ENCODE data around the gene GABRB2. TPM values are rescaled to one million over a fixed set of nuclear protein-coding genes. Genes with fewer than 3 reads are reported as not detected.
"Not testable (repeated sequence)": the region's sequence is repeated elsewhere in the genome, so short reads cannot be mapped to it uniquely, and the experiment has no call there.

The GABRB2 gene
- total RNA-seq, 2 experiments from 2014 or later, result not detected

DNA sequence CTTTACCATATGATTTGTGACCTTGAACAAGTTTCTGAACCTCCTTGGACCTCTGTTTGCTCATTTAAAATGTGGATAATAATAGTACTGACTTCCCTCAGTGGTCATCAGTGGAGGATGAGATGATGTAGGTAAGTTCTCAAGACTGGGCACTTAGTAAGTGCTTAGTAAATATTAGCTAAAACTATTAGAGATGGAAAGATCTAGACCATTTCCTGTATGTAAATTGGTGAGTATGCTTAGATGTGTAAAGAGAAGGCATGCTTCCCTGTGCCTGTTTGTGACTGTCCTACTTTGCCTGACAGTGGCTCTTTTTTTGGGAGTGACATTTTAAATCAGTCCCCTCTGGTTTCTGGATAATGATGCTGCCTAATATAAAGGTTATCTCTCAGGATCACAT is 288.1 kb downstream of the GABRB2 start:
- H3K27me3 Mint-ChIP-seq, result no peaks in the 10 kb centered on the region
- no peak for ATAC-seq
- H3K4me1 Mint-ChIP-seq (ENCODE audit: low read depth), result no peaks in the 10 kb centered on the region
- H3K36me3 Mint-ChIP-seq (ENCODE audit: low read depth), result no peaks in the 10 kb centered on the region
- no peak overlapping the region for H3K27ac Mint-ChIP-seq
- TF ChIP-seq, protein P1, sequence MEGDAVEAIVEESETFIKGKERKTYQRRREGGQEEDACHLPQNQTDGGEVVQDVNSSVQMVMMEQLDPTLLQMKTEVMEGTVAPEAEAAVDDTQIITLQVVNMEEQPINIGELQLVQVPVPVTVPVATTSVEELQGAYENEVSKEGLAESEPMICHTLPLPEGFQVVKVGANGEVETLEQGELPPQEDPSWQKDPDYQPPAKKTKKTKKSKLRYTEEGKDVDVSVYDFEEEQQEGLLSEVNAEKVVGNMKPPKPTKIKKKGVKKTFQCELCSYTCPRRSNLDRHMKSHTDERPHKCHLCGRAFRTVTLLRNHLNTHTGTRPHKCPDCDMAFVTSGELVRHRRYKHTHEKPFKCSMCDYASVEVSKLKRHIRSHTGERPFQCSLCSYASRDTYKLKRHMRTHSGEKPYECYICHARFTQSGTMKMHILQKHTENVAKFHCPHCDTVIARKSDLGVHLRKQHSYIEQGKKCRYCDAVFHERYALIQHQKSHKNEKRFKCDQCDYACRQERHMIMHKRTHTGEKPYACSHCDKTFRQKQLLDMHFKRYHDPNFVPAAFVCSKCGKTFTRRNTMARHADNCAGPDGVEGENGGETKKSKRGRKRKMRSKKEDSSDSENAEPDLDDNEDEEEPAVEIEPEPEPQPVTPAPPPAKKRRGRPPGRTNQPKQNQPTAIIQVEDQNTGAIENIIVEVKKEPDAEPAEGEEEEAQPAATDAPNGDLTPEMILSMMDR (IDR thresholded peaks at IDR 0.05), result no peak
- POLR2A ChIA-PET, result no interaction called here
- no peak overlapping the region for H3K4me3 Mint-ChIP-seq
- H3K9me3 Mint-ChIP-seq, result no peaks in the 10 kb centered on the region
- intact Hi-C loops (cut with micrococcal nuclease), result no loop called here
- no peak for DNase-seq
- CTCF ChIA-PET, result no interaction called here

DNA sequence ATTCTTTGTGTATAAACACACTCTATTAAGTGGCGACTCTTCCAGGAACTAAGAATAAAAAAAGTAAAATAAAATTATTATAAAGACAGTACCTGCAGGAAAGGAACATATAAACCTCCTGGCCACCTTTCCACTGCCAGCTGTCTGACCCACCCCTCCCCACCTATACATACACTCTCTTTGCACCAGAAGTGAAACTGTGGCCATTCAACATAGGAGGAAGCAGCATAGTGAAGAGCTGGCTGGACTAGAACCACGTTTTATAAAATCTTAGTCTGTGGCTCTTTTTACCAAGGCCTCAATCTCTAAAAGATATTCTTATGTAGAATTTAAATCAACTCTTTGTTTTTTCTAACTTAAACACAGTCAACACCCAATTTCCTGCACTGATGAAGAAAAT is 289.6 kb downstream of the GABRB2 start:
- H3K9me3 Mint-ChIP-seq, result no peaks in the 10 kb centered on the region
- H3K4me1 Mint-ChIP-seq (ENCODE audit: low read depth), result no peaks in the 10 kb centered on the region
- ATAC-seq (no peak), DNase-seq (no peak)
- H3K27ac Mint-ChIP-seq, result no peak overlapping the region
- no peaks in the 10 kb centered on the region for H3K36me3 Mint-ChIP-seq (ENCODE audit: low read depth)
- no peak overlapping the region for H3K4me3 Mint-ChIP-seq
- ChIA-PET POLR2A (no interaction called here), CTCF (no interaction called here)
- H3K27me3 Mint-ChIP-seq, result no peaks in the 10 kb centered on the region
- intact Hi-C loops (cut with micrococcal nuclease), result no loop called here
- TF ChIP-seq, protein P1 (IDR thresholded peaks at IDR 0.05), result no peak

GRCh38 chr5:161252955-161253354 is 293.6 kb downstream of the GABRB2 start:
- intact Hi-C loops (cut with micrococcal nuclease); POLR2A ChIA-PET; ATAC-seq; H3K4me3 Mint-ChIP-seq; CTCF ChIA-PET; H3K27me3 Mint-ChIP-seq; H3K36me3 Mint-ChIP-seq (ENCODE audit: low read depth); H3K9me3 Mint-ChIP-seq; DNase-seq; H3K27ac Mint-ChIP-seq; H3K4me1 Mint-ChIP-seq (ENCODE audit: low read depth): not testable (repeated sequence)

GRCh38 chr5:161246749-161247148 is 299.8 kb downstream of the GABRB2 start:
- TF ChIP-seq, protein P1 (IDR thresholded peaks at IDR 0.05), result no peak
- intact Hi-C loops (cut with micrococcal nuclease), result no loop called here
- no peaks in the 10 kb centered on the region for H3K4me1 Mint-ChIP-seq (ENCODE audit: low read depth)
- ATAC-seq (no peak), DNase-seq (no peak)
- ChIA-PET CTCF (no interaction called here), POLR2A (no interaction called here)
- peaks cover 1% of the 10 kb centered on the region for H3K9me3 Mint-ChIP-seq
- no peaks in the 10 kb centered on the region for H3K27me3 Mint-ChIP-seq
- H3K4me3 Mint-ChIP-seq, result no peak overlapping the region
- H3K36me3 Mint-ChIP-seq (ENCODE audit: low read depth), result no peaks in the 10 kb centered on the region
- H3K27ac Mint-ChIP-seq, result no peak overlapping the region

DNA sequence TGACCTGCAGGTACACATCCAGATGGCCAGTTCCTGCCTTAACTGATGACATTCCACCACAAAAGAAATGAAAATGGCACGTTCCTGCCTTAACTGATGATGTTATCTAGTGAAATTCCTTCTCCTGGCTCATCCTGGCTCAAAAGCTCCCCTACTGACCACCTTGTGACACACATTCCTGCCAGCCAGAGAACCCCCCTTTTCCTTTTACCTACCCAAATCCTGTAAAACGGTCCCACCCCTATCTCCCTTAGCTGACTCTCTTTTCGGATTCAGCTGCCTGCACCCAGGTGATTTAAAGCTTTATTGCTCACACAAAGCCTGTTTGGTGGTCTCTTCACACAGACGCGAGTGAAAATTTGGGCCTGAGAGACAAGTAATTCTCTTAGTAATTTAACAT is 300.7 kb downstream of the GABRB2 start:
- H3K9me3 Mint-ChIP-seq; POLR2A ChIA-PET; H3K27ac Mint-ChIP-seq; H3K4me3 Mint-ChIP-seq; CTCF ChIA-PET; H3K4me1 Mint-ChIP-seq (ENCODE audit: low read depth); ATAC-seq; H3K27me3 Mint-ChIP-seq; intact Hi-C loops (cut with micrococcal nuclease); DNase-seq; H3K36me3 Mint-ChIP-seq (ENCODE audit: low read depth): not testable (repeated sequence)

Other genes with a start within 250 kb of the GABRB2 start
- gene GABRA6, start 139.0 kb upstream of the GABRB2 start, total RNA-seq, result not detected

Measured in activated CD8-positive, alpha-beta T cell treated with anti-CD3 and anti-CD28 coated beads for 36 hours (primary cell).